ENCODE measurements around the gene CCDC170. TPM values are rescaled to one million over a fixed set of nuclear protein-coding genes. Genes with fewer than 3 reads are reported as not detected.

CCDC170 gene
- total and polyA plus RNA-seq, 12 donors: 0.13 to 1.6 (median 0.35) TPM

DNA sequence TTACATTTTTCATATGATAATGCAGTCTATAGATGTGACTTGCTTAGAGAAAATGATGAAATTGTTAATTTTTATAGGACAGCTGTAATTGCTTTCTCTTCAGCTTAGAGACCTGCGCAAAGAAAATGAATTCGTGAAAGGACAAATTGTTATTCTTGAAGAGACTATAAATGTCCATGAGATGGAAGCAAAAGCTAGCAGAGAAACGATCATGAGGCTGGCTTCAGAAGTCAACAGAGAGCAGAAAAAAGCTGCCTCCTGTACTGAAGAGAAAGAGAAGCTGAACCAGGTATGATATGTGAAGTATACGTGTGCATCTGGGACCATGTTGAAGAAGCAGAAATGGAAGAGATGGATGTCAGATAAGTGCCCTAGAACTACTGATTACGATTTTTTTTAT, 54.4 kb downstream of the CCDC170 start:
- Histone ChIP-seq H3K4me1 (peaks cover 0 to 6% (median 0%) of the 10 kb centered on the region in 9 donors), H3K27ac (no peak overlapping the region), H3K4me3 (no peak overlapping the region), H3K36me3 (no peaks in the 10 kb centered on the region), H3K27me3 (no peaks in the 10 kb centered on the region), H3K9me3 (peaks cover 0 to 17% (median 0%) of the 10 kb centered on the region in 11 donors)
- ATAC-seq (no peak), DNase-seq (no peak)
- 78 to 81% methylated on average over 5 of the region's 5 CpGs for WGBS, 2 donors
- TF ChIP-seq, protein P1, sequence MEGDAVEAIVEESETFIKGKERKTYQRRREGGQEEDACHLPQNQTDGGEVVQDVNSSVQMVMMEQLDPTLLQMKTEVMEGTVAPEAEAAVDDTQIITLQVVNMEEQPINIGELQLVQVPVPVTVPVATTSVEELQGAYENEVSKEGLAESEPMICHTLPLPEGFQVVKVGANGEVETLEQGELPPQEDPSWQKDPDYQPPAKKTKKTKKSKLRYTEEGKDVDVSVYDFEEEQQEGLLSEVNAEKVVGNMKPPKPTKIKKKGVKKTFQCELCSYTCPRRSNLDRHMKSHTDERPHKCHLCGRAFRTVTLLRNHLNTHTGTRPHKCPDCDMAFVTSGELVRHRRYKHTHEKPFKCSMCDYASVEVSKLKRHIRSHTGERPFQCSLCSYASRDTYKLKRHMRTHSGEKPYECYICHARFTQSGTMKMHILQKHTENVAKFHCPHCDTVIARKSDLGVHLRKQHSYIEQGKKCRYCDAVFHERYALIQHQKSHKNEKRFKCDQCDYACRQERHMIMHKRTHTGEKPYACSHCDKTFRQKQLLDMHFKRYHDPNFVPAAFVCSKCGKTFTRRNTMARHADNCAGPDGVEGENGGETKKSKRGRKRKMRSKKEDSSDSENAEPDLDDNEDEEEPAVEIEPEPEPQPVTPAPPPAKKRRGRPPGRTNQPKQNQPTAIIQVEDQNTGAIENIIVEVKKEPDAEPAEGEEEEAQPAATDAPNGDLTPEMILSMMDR (IDR thresholded peaks at IDR 0.05): peak in 2 of 9 donors; percentile 11 to 14
- intact Hi-C loops (cut with DNase I): no loop called here

DNA sequence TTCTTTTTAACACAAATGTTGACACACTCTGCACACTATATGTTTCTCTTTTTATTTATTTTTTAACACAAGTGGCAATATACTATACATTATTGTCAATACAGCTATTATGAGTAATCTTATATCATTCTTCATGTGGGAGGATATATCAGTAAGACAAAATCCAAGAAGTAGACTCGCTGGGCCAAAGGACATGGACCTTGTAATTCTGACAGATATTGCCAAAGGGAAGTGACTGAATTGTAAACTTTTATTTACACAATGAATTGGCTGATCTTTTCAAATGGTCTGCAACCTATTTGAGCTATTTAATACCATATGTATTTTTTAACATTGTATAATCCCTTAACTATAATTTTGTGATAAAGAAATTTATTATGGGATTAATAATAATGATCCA, 56.0 kb downstream of the CCDC170 start:
- Histone ChIP-seq H3K27me3 (no peaks in the 10 kb centered on the region), H3K9me3 (peaks cover 0 to 17% (median 0%) of the 10 kb centered on the region in 11 donors), H3K4me3 (no peak overlapping the region), H3K36me3 (no peaks in the 10 kb centered on the region), H3K4me1 (peaks cover 0 to 8% (median 0%) of the 10 kb centered on the region in 9 donors), H3K27ac (no peak overlapping the region)
- DNase-seq (no peak), ATAC-seq (no peak)
- intact Hi-C loops (cut with DNase I): no loop called here
- WGBS, 2 donors: 73 to 74% methylated on average over 1 of the region's 1 CpG
- TF ChIP-seq, protein P1 (IDR thresholded peaks at IDR 0.05): no peak

DNA sequence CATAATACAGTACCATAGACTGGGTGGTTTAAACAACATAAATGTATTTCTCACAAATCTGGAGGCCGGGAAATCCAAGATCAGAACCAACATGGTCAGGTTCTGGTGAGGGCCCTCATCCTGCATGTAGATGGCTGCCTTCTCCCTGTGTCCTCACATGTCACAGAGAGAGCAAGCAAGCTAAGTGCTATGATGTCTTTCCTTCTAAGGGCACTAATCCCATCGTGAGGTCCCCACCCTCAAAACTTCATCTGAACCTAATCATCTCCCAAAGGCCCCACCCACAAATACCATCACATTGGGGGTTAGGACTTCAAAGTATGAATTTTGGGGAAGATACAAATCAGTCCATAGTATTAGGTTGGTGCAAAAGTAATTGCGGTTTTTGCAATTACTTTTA, 56.8 kb downstream of the CCDC170 start:
- peaks cover 0 to 8% (median 0%) of the 10 kb centered on the region in 9 donors for H3K4me1 ChIP-seq
- H3K9me3 ChIP-seq: peaks cover 0 to 17% (median 0%) of the 10 kb centered on the region in 11 donors
- H3K36me3 ChIP-seq: no peaks in the 10 kb centered on the region
- H3K27ac ChIP-seq: no peak overlapping the region
- TF ChIP-seq, protein P1 (IDR thresholded peaks at IDR 0.05): no peak
- WGBS, 2 donors: 91 to 93% methylated on average over 3 of the region's 3 CpGs
- no peak for DNase-seq
- intact Hi-C loops (cut with DNase I): no loop called here
- H3K27me3 ChIP-seq: no peaks in the 10 kb centered on the region
- no peak overlapping the region for H3K4me3 ChIP-seq
- no peak for ATAC-seq

DNA sequence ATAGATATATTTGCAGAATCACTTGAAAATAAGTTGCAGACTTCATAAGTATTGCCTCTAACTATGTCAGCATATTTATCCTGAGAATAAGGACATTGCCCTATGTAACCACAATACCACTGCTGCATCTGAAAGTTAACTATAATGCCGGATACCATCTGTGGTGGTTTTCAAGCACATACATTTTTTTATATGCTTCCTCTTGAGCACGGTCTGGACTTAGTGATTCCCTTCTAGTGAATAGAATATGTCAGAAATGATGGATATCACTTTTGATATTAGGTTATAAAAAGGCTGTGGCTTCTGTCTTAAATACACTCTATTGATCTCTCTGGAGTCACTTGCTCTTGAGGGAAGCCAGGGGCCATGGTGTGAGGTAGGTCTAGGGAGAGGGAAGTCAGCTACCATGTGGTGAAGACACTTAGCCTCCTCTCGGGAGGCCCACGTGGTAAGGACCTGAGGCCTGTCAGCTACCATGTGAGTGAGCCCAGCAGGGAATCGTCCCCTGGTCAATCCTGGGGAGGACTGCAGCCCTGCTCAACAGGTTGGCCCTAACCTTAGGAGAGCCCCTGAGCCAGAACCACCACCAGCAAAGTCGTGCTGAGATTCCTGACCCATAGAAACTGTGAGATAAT, 57.5 kb downstream of the CCDC170 start:
- Histone ChIP-seq H3K27me3 (no peaks in the 10 kb centered on the region), H3K9me3 (peaks cover 0 to 17% (median 0%) of the 10 kb centered on the region in 11 donors), H3K4me3 (no peak overlapping the region), H3K27ac (no peak overlapping the region), H3K4me1 (peaks cover 0 to 8% (median 0%) of the 10 kb centered on the region in 9 donors), H3K36me3 (no peaks in the 10 kb centered on the region)
- TF ChIP-seq, protein P1 (IDR thresholded peaks at IDR 0.05): no peak
- DNase-seq (no peak), ATAC-seq (no peak)
- 44 to 50% methylated on average over 6 of the region's 6 CpGs for WGBS, 2 donors
- intact Hi-C loops (cut with DNase I): no loop called here
